ENCODE measurements around the gene COL24A1.
"Not testable (repeated sequence)": the region's sequence is repeated elsewhere in the genome, so short reads cannot be mapped to it uniquely, and the experiment has no call there.

Gene COL24A1

GRCh38 chr1:85864727-85865126 lies 291.8 kb downstream of the COL24A1 start:
- H3K27ac ChIP-seq, result no peak overlapping the region
- no peak overlapping the region for H3K4me3 ChIP-seq (ENCODE audit: low read depth, low read length)
- TF ChIP-seq CTCF (IDR thresholded peaks at IDR 0.05; ENCODE audit: low read depth, low read length), result no peak

GRCh38 chr1:85863639-85864038 lies 292.9 kb downstream of the COL24A1 start:
- H3K27ac ChIP-seq; H3K4me3 ChIP-seq (ENCODE audit: low read depth, low read length); H3K9me3 ChIP-seq (ENCODE audit: severe bottlenecking); H3K36me3 ChIP-seq; H3K27me3 ChIP-seq (ENCODE audit: insufficient read depth, low read depth, severe bottlenecking); DNase-seq: not testable (repeated sequence)

More at GRCh38 chr1:85864727-85865126, 291.8 kb downstream of the COL24A1 start:
- no peak for DNase-seq
- Histone ChIP-seq H3K9me3 (ENCODE audit: severe bottlenecking) (no peaks in the 10 kb centered on the region), H3K27me3 (ENCODE audit: insufficient read depth, low read depth, severe bottlenecking) (no peaks in the 10 kb centered on the region), H3K36me3 (no peaks in the 10 kb centered on the region)

- no peaks in the 10 kb centered on the region for H3K9me3 ChIP-seq (ENCODE audit: severe bottlenecking)
These were observed 294.1 kb downstream of the COL24A1 start for GRCh38 chr1:85862456-85862855.

GRCh38 chr1:85857991-85858390 lies 298.6 kb downstream of the COL24A1 start:
- Histone ChIP-seq H3K4me3 (ENCODE audit: low read depth, low read length) (no peak overlapping the region), H3K9me3 (ENCODE audit: severe bottlenecking) (no peaks in the 10 kb centered on the region), H3K27ac (no peak overlapping the region), H3K27me3 (ENCODE audit: insufficient read depth, low read depth, severe bottlenecking) (no peaks in the 10 kb centered on the region), H3K36me3 (no peaks in the 10 kb centered on the region)
- no peak for TF ChIP-seq CTCF (IDR thresholded peaks at IDR 0.05; ENCODE audit: low read depth, low read length)
- no peak for DNase-seq

More at GRCh38 chr1:85862456-85862855, 294.1 kb downstream of the COL24A1 start:
- no peak overlapping the region for H3K4me3 ChIP-seq (ENCODE audit: low read depth, low read length)
- no peaks in the 10 kb centered on the region for H3K27me3 ChIP-seq (ENCODE audit: insufficient read depth, low read depth, severe bottlenecking)
- TF ChIP-seq CTCF (IDR thresholded peaks at IDR 0.05; ENCODE audit: low read depth, low read length), result no peak
- H3K27ac ChIP-seq, result no peak overlapping the region
- H3K36me3 ChIP-seq, result no peaks in the 10 kb centered on the region
- DNase-seq, result no peak

- TF ChIP-seq CTCF (IDR thresholded peaks at IDR 0.05; ENCODE audit: low read depth, low read length), result no peak
- Histone ChIP-seq H3K27me3 (ENCODE audit: insufficient read depth, low read depth, severe bottlenecking) (no peaks in the 10 kb centered on the region), H3K4me3 (ENCODE audit: low read depth, low read length) (no peak overlapping the region), H3K36me3 (no peaks in the 10 kb centered on the region), H3K27ac (no peak overlapping the region), H3K9me3 (ENCODE audit: severe bottlenecking) (no peaks in the 10 kb centered on the region)
- no peak for DNase-seq
These were observed 306.3 kb downstream of the COL24A1 start for GRCh38 chr1:85850238-85850637.

GRCh38 chr1:85849660-85850059 lies 306.9 kb downstream of the COL24A1 start:
- no peaks in the 10 kb centered on the region for H3K27me3 ChIP-seq (ENCODE audit: insufficient read depth, low read depth, severe bottlenecking)

More at GRCh38 chr1:85849660-85850059, 306.9 kb downstream of the COL24A1 start:
- Histone ChIP-seq H3K27ac (no peak overlapping the region), H3K4me3 (ENCODE audit: low read depth, low read length) (no peak overlapping the region), H3K9me3 (ENCODE audit: severe bottlenecking) (no peaks in the 10 kb centered on the region), H3K36me3 (no peaks in the 10 kb centered on the region)
- DNase-seq, result no peak
- TF ChIP-seq CTCF (IDR thresholded peaks at IDR 0.05; ENCODE audit: low read depth, low read length), result no peak

All from WERI-Rb-1 (cell line).